IMR-90 (cell line): ENCODE measurements around the gene SAMD10. TPM values are rescaled to one million over a fixed set of nuclear protein-coding genes. Genes with fewer than 3 reads are reported as not detected.

Source experiments
- ATAC-seq: fragments of 200-7000 bp; cut with Tn5 transposase; 2 replicates; pipeline ENCODE4 v1.9.1; 2020; ENCODE audit warnings: low read depth, mild to moderate bottlenecking, moderate library complexity
- BruUV-seq: library from RNA; stranded (reverse); fragments of 400-500 nt; replicated peaks from 2 replicates; lab custom pipeline; 2021; lab: Mats Ljungman, UMichigan
- CTCF ChIA-PET: fragments of 300-600 bp; formaldehyde crosslinking; extraction: SDS; loops from one replicate; lab custom pipeline; 2021; ENCODE audit warnings: antibody characterized with exemption; lab: Yijun Ruan, JAX
- POLR2A ChIA-PET: fragments of 300-600 bp; sonication (Branson Sonifier 250); formaldehyde crosslinking; loops from one replicate; lab custom pipeline; 2022; ENCODE audit warnings: antibody characterized with exemption; ENCODE audit not compliant: unreplicated experiment; lab: Charles Lee
- DNase-seq: peaks from one replicate; pipeline ENCODE4 v3.0.0; 2013
- H2AFZ ChIP-seq: replicated peaks from 2 replicates; pipeline ENCODE3; 2013; ENCODE audit warnings: low read length, mild to moderate bottlenecking; ENCODE audit not compliant: poor library complexity
- H2AK5ac ChIP-seq: 2 replicates; pipeline ENCODE4 v1.6.1; 2013; ENCODE audit warnings: low read depth, low read length, inconsistent platforms
- H2AK9ac ChIP-seq: replicated peaks from 2 replicates; pipeline ENCODE3; 2013; ENCODE audit warnings: mild to moderate bottlenecking, low read depth, low read length, moderate library complexity; ENCODE audit not compliant: poor library complexity
- H2BK120ac ChIP-seq: 2 replicates; pipeline ENCODE4 v1.6.1; 2013; ENCODE audit warnings: low read depth, low read length, inconsistent platforms
- H2BK15ac ChIP-seq: 3 replicates; pipeline ENCODE4 v1.6.1; 2013; ENCODE audit warnings: low read depth, low read length, inconsistent platforms
- H2BK20ac ChIP-seq: 2 replicates; pipeline ENCODE4 v1.6.1; 2013; ENCODE audit warnings: low read depth, mild to moderate bottlenecking, inconsistent platforms, low read length, moderate library complexity
- H2BK5ac ChIP-seq: 2 replicates; pipeline ENCODE4 v1.6.1; 2013; ENCODE audit warnings: mild to moderate bottlenecking, low read depth, low read length, inconsistent platforms; ENCODE audit not compliant: poor library complexity, severe bottlenecking
- H3K14ac ChIP-seq: replicated peaks from 2 replicates; pipeline ENCODE4 v1.6.1; 2013; ENCODE audit warnings: low read depth, low read length, inconsistent platforms
- H3K18ac ChIP-seq: 2 replicates; pipeline ENCODE4 v1.6.1; 2013; ENCODE audit warnings: low read depth, low read length, control low read depth
- H3K23ac ChIP-seq: 2 replicates; pipeline ENCODE4 v1.6.1; 2013; ENCODE audit warnings: low read depth, low read length, inconsistent platforms
- H3K27ac ChIP-seq: 2 replicates; pipeline ENCODE4 v1.5.1; 2013; ENCODE audit warnings: mild to moderate bottlenecking, control low read depth, low read length; ENCODE audit not compliant: insufficient read depth
- H3K27me3 ChIP-seq: 2 replicates; pipeline ENCODE4 v1.6.1; 2013; ENCODE audit warnings: low read length; ENCODE audit not compliant: control insufficient read depth, insufficient read depth
- H3K36me3 ChIP-seq: 2 replicates; pipeline ENCODE4 v1.6.1; 2013; ENCODE audit warnings: low read length, mixed read lengths; ENCODE audit not compliant: control insufficient read depth, insufficient read depth
- H3K4ac ChIP-seq: 2 replicates; pipeline ENCODE4 v1.6.1; 2013; ENCODE audit warnings: low read depth, low read length, inconsistent platforms
- H3K4me1 ChIP-seq: 2 replicates; pipeline ENCODE4 v1.6.1; 2013; ENCODE audit warnings: low read length, mixed read lengths; ENCODE audit not compliant: control insufficient read depth, insufficient read depth
- H3K4me2 ChIP-seq: 2 replicates; pipeline ENCODE4 v1.6.1; 2013; ENCODE audit warnings: low read depth, mild to moderate bottlenecking, control low read depth, low read length, moderate library complexity
- H3K4me3 ChIP-seq: 2 replicates; pipeline ENCODE4 v1.5.1; 2013; ENCODE audit warnings: low read depth, mild to moderate bottlenecking, control low read depth, low read length, moderate library complexity; ENCODE audit not compliant: insufficient read depth
- H3K56ac ChIP-seq: 2 replicates; pipeline ENCODE4 v1.6.1; 2013; ENCODE audit warnings: low read length, inconsistent platforms; ENCODE audit not compliant: insufficient read depth; ENCODE audit errors: extremely low read depth
- H3K79me1 ChIP-seq, 2 experiments: 2 replicates each; pipeline ENCODE4 v1.6.1; 2013; ENCODE audit warnings: low read length in 2 of 2, inconsistent platforms in 1 of 2, low read depth in 1 of 2
- H3K9ac ChIP-seq: 2 replicates; pipeline ENCODE4 v1.6.1; 2013; ENCODE audit warnings: low read depth, low read length, control low read depth
- H3K9me1 ChIP-seq: 2 replicates; pipeline ENCODE4 v1.6.1; 2013; ENCODE audit warnings: low read length, inconsistent platforms; ENCODE audit not compliant: insufficient read depth
- H3K9me3 ChIP-seq: 2 replicates; pipeline ENCODE4 v1.6.1; 2013; ENCODE audit warnings: low read length; ENCODE audit not compliant: control insufficient read depth, insufficient read depth
- H4K20me1 ChIP-seq: 2 replicates; pipeline ENCODE4 v1.6.1; 2013; ENCODE audit warnings: low read length, inconsistent platforms; ENCODE audit not compliant: insufficient read depth
- H4K5ac ChIP-seq: 2 replicates; pipeline ENCODE4 v1.6.1; 2013; ENCODE audit warnings: mild to moderate bottlenecking, low read depth, low read length, control low read depth
- H4K8ac ChIP-seq, 2 experiments: 2 replicates each; pipeline ENCODE4 v1.6.1; 2013; ENCODE audit warnings: low read depth in 2 of 2, low read length in 2 of 2, control low read depth in 1 of 2, inconsistent platforms in 1 of 2
- H4K91ac ChIP-seq: 2 replicates; pipeline ENCODE4 v1.6.1; 2013; ENCODE audit warnings: low read depth, low read length, inconsistent platforms; ENCODE audit not compliant: insufficient read depth
- BHLHE40 ChIP-seq: fragments of 150-350 bp; IDR thresholded peaks from 2 replicates; pipeline ENCODE4 v1.6.1; 2016; ENCODE audit warnings: mild to moderate bottlenecking, low read depth, low read length
- CEBPB ChIP-seq: IDR thresholded peaks from 2 replicates; pipeline ENCODE4 v1.6.1; 2012; ENCODE audit warnings: low read depth, low read length, improper control_type of control experiment
- CHD1 ChIP-seq: IDR thresholded peaks from 2 replicates; pipeline ENCODE4 v1.6.1; 2012; ENCODE audit warnings: low read depth, low read length, improper control_type of control experiment
- CTCF ChIP-seq: conservative IDR thresholded peaks from 2 replicates; pipeline ENCODE4 v1.5.1; 2012; ENCODE audit warnings: mild to moderate bottlenecking, low read depth, low read length, improper control_type of control experiment
- ELK1 ChIP-seq: fragments of 150-350 bp; IDR thresholded peaks from 2 replicates; pipeline ENCODE4 v1.6.1; 2016; ENCODE audit warnings: low read depth, mild to moderate bottlenecking, low read length, moderate library complexity, borderline replicate concordance
- MAFK ChIP-seq: IDR thresholded peaks from 2 replicates; pipeline ENCODE4 v1.6.1; 2012; ENCODE audit warnings: low read depth, low read length, improper control_type of control experiment
- MAZ ChIP-seq: IDR thresholded peaks from 2 replicates; pipeline ENCODE4 v1.6.1; 2012; ENCODE audit warnings: low read depth, mild to moderate bottlenecking, low read length, improper control_type of control experiment, moderate library complexity, borderline replicate concordance
- MXI1 ChIP-seq: IDR thresholded peaks from 2 replicates; pipeline ENCODE4 v1.6.1; 2012; ENCODE audit warnings: low read depth, mild to moderate bottlenecking, low read length, moderate library complexity, borderline replicate concordance
- NFE2L2 ChIP-seq: fragments of 150-350 bp; IDR thresholded peaks from 2 replicates; pipeline ENCODE4 v1.6.1; 2016; ENCODE audit warnings: low read depth, mild to moderate bottlenecking, low read length
- POLR2A ChIP-seq: IDR thresholded peaks from 2 replicates; pipeline ENCODE4 v1.6.1; 2012; ENCODE audit warnings: mild to moderate bottlenecking, low read depth, low read length
- RAD21 ChIP-seq: IDR thresholded peaks from 2 replicates; pipeline ENCODE4 v1.6.1; 2012; ENCODE audit warnings: low read length, improper control_type of control experiment
- RFX5 ChIP-seq: IDR thresholded peaks from 2 replicates; pipeline ENCODE4 v1.8.0; 2012; ENCODE audit warnings: low read depth, mild to moderate bottlenecking, low read length, moderate library complexity
- USF2 ChIP-seq: fragments of 150-350 bp; IDR thresholded peaks from 2 replicates; pipeline ENCODE4 v1.6.1; 2017; ENCODE audit warnings: mild to moderate bottlenecking, antibody characterized with exemption, low read length, low read depth
- WGBS, 2 experiments: methylation state at CpG; one replicate each; pipeline versions ENCODE4 v1.1.5 to v1.1.7; 2013; ENCODE audit warnings: missing lambda C conversion rate in 2 of 2; ENCODE audit not compliant: insufficient read length in 1 of 2; ENCODE audit errors: extremely low coverage in 2 of 2; 5-methylcytosine and 5-hydroxymethylcytosine counted together
- dilution Hi-C: fragments of 300-500 bp; cut with HindIII; formaldehyde crosslinking; loops from one replicate; pipeline ENCODE4 v1.14.3; 2018; ENCODE audit warnings: low sequenced_read_pairs; ENCODE audit not compliant: unreplicated experiment
- in situ Hi-C: fragments of 300-500 bp; cut with MboI; formaldehyde crosslinking; loops from 3 replicates; pipeline ENCODE4 v1.14.3; 2019; ENCODE audit warnings: low sequenced_read_pairs, inconsistent platforms, mixed read lengths
- intact Hi-C: fragments of 100-400 bp; cut with micrococcal nuclease; formaldehyde crosslinking; loops from 2 replicates; pipeline ENCODE4 v1.10.0; 2022
- polyA plus RNA-seq, 3 experiments: library from polyadenylated mRNA; depleted of rRNA; stranded (reverse); fragments of >200 nt; gene quantifications; 2 replicates each; pipeline ENCODE4 v1.2.3, GENCODE V29; 2012; ENCODE audit warnings: low replicate concordance in 1 of 3
- total RNA-seq: library from RNA; depleted of rRNA; stranded (reverse); fragments of >200 nt; gene quantifications from 2 replicates; pipeline ENCODE4 v1.2.3, GENCODE V29; 2012

SAMD10 gene
- total and polyA plus RNA-seq, 2 of the 4 experiments (the other 2 are of a cell fraction), result 0.54 to 4.1 TPM

DNA sequence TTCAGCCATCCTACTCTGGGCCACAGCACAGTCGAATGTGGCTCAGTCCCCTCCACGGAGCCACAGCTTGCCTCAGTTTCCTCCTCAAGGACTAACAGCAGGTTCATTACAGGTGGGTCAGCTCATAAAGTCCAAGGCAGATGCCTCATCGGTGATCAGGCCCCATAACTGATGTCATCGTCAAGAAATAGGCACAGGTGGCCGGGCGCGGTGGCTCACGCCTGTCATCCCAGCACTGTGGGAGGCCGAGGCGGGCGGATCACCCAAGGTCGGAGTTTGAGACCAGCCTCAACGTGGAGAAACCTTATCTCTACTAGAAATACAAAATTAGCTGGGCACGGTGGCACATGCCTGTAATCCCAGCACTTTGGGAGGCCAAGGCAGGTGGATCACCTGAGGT is 26.7 kb downstream of the SAMD10 start:
- H3K27me3 ChIP-seq, result no peaks in the 10 kb centered on the region
- H3K9ac ChIP-seq, result no peak overlapping the region
- no peak overlapping the region for H3K4ac ChIP-seq
- ATAC-seq, result no peak
- in situ Hi-C loops (no loop called here), dilution Hi-C loops (no loop called here), intact Hi-C loops (no loop called here)
- no peak overlapping the region for H3K23ac ChIP-seq
- H2AFZ ChIP-seq, result no peak overlapping the region
- no peak overlapping the region for H2BK15ac ChIP-seq
- H3K4me3 ChIP-seq, result no peak overlapping the region
- H3K9me1 ChIP-seq, result peaks cover 30% of the 10 kb centered on the region
- H3K27ac ChIP-seq, result no peak overlapping the region
- no peak overlapping the region for H4K5ac ChIP-seq
- peaks cover 3% of the 10 kb centered on the region; the same call in 1 of the 2 replicates for H3K36me3 ChIP-seq
- H3K4me2 ChIP-seq, result no peak overlapping the region
- no peak overlapping the region for H4K91ac ChIP-seq
- no peak overlapping the region for H4K8ac ChIP-seq
- 94% methylated on average over 2 of the region's 14 CpGs; no CpG with 5 or more reads in 1 of the 2 experiments for WGBS, 2 experiments
- no TSS peak for BruUV-seq
- H2BK5ac ChIP-seq, result no peak overlapping the region
- peaks cover 44% of the 10 kb centered on the region for H3K4me1 ChIP-seq
- CTCF ChIA-PET, result no interaction called here
- TF ChIP-seq POLR2A (no peak), MAFK (no peak), MXI1 (no peak), CHD1 (no peak), RFX5 (no peak), BHLHE40 (no peak), ELK1 (no peak), NFE2L2 (no peak), USF2 (no peak), RAD21 (no peak), MAZ (no peak), CEBPB (no peak), CTCF (no peak)
- H2AK9ac ChIP-seq, result peak overlapping the region; percentile 15
- H3K79me1 ChIP-seq, result peaks cover 10 to 77% of the 10 kb centered on the region in 2 experiments; a peak in 2 of 4 replicates
- no peaks in the 10 kb centered on the region for H3K9me3 ChIP-seq
- peak overlapping the region; percentile 24; the same call in 1 of the 2 replicates for H2AK5ac ChIP-seq
- POLR2A ChIA-PET, result no interaction called here
- H2BK120ac ChIP-seq, result no peak overlapping the region
- no peak overlapping the region for H3K18ac ChIP-seq
- no peak overlapping the region for H3K14ac ChIP-seq
- H3K56ac ChIP-seq, result no peak overlapping the region
- peaks cover 67% of the 10 kb centered on the region for H4K20me1 ChIP-seq
- H2BK20ac ChIP-seq, result no peak overlapping the region
- DNase-seq, result no peak
